Activated CD8-positive, alpha-beta memory T cell treated with anti-CD3 and anti-CD28 coated beads, Interleukin-2, amount 50 U/mL, for 1 hour (primary cell): ENCODE results near the gene ZCWPW1.
"Not testable (repeated sequence)": the region's sequence is repeated elsewhere in the genome, so short reads cannot be mapped to it uniquely, and the experiment has no call there.

Experiments
- DNase-seq: peaks from one replicate; pipeline ENCODE4 v3.0.0-alpha.2; 2020; ENCODE audit errors: extremely low read depth

Gene ZCWPW1

DNA sequence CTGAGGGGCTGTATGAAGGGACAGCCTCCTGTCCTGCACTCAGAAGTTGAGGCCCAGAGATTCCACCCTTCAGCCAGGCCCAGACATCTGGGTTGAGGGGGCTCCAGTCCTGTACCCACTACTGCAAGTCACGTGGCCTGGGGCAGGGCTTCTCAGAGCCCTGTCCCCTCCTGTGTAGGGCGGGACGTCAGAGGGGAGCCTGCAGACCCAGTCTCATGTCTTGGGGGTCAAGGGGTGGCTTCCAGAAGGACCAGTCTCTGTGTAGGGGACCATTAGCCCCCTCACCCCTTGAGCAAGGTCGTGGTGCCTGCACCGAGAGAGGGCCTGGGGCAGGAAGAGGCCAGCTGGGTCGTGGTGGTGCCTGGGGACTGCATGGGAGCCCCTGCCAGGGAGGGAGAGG is 55.8 kb downstream of the ZCWPW1 start:
- DNase-seq: no peak

GRCh38 chr7:100372256-100372655 is 56.2 kb downstream of the ZCWPW1 start:
- no peak for DNase-seq

DNA sequence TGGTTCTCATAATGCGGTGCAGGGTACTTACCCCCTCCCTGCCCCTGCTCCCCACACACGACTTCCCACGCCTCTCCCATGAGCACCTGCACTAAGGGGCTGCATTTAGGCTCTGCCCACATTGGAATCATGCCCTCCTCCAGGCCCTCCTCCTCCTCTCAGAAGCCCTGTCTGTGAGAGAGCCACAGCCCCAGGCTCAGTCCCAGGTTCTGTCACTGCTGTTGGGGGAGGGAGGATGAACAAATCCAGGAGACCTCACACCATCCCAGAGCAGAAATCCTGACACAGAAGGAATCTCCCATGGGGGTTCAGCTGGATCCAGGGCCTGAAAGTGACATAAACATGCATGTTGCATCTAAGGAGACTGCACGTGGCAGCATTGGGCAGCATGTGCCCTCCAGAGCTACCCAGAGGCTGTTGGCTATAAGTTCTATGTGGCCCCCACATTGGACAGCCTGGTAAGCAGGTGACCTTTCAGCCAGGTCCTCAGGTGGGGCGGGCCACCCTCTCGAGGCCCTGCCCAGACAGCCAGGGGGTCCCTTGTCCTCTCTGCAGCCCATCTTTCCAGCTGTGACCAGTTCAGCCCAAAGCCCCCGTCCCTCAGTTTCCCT is 56.8 kb downstream of the ZCWPW1 start:
- DNase-seq: no peak

DNA sequence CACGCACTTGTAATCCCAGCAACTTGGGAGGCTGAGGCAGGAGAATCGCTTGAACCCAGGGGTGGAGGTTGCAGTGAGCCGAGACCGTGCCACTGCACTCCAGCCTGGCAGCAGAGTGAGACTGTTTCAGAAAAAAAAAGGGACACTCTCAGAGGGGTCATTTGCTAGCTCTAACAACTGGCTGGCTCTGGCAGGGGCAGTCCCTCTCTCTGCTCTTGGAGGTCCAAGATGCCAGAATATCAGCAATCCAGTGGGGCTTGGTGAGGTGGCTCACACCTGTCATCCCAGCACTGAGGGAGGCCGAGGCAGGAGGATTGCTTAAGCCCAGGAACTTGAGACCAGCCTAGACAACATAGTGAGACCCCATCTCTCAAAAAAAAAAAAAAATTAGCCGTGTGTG is 57.8 kb downstream of the ZCWPW1 start:
- no peak for DNase-seq

GRCh38 chr7:100370303-100370702 is 58.2 kb downstream of the ZCWPW1 start:
- DNase-seq: no peak

DNA sequence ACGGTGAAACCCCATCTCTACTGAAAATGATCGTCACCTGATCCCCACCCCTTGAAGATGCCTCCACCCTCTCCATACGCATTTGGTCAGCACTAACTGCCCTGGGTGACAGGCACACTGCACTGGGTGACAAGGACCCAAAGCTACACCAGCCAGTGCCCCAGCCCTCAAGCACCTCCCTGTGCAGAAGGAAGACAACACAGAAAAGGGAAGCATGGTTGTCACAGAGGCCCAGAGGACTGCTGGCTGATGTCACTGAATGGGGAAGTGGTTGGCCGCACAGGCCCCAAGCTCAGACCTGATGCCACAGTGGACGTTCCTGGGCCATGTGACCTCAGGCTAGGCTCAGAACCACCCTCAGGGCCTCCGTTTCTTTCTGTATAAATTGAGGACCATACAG is 59.4 kb downstream of the ZCWPW1 start:
- DNase-seq: no peak

GRCh38 chr7:100367676-100368613 is 60.6 kb downstream of the ZCWPW1 start:
- DNase-seq: no peak

- DNase-seq: no peak
These were observed 61.3 kb downstream of the ZCWPW1 start for GRCh38 chr7:100367251-100367620.

DNA sequence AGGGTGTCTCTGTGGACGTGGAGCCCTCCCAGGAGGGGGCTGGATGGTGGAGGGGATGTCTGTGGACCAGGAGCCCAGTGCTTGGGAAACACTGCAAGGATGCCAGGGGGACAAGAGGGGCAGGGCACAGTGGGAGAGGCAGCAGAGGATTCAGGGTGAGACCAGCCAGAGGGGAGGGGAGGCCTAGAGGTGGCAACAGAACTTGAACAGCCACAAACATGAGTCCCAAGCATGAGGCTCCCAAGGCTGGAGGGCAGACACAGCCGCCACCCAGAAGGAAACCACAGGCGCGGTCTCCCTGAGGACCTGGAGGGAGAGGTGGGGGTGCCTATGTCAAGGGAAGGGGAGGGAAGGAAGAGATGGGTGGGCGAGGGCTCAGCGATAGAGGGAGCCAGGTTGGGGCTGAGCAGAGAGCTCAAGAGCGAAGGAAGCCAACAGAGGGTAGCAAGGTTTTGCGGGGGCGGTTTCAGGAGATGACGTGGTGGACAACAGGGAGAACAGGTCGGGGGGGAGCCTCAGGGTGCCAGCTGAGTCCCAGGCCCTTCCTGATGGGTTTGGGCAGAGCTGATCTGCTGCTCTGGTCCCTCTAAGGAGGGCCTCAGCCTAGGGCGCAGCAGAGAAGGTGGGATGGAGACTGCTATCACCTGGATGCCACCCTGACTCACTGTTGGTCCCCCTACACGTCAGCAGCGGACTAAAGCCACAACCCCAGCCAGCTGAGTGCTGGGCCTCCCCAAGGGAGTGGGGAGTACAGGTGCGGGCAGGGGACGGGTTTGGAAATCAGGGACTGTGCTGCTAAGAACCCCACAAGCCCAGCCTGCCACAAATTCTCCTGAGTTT is 61.9 kb downstream of the ZCWPW1 start:
- DNase-seq: no peak

DNA sequence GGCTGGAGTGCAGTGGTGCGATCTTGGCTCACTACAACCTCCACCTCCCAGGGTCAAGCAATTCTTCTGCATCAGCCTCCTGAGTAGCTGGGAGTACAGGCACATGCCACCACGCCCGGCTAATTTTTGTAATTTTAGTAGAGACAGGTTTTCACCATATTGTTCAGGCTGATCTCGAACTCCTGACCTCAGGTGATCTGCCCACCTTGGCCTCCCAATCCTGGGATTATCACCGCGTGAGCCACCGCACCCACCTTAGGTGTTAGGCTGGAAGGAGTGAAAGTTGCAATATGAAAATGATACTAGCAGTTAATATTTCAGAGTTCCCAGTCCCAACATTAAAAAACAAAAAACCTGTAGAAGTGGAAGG is 62.5 kb downstream of the ZCWPW1 start:
- DNase-seq: not testable (repeated sequence)

GRCh38 chr7:100364480-100364879 is 64.0 kb downstream of the ZCWPW1 start:
- no peak for DNase-seq

DNA sequence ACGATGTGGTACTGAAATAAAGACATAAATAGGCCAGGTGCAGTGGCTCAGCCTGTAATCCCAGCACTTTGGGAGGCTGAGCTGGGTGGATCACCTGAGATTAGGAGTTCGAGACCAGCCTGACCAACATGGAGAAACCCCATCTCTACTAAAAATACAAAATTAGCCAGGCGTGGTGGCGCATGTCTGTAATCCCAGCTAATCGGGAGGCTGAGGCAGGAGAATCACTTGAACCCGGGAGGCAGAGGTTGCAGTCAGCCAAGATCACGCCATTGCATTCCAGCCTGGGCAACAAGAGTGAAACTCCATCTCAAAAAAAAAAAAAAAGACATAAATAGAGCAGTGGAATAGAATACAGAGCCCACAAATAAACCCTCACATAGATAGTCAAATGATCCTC is 64.7 kb downstream of the ZCWPW1 start:
- not testable (repeated sequence) for DNase-seq

GRCh38 chr7:100363098-100363497 is 65.4 kb downstream of the ZCWPW1 start:
- DNase-seq: no peak

GRCh38 chr7:100360135-100360854 is 68.2 kb downstream of the ZCWPW1 start:
- DNase-seq: no peak

DNA sequence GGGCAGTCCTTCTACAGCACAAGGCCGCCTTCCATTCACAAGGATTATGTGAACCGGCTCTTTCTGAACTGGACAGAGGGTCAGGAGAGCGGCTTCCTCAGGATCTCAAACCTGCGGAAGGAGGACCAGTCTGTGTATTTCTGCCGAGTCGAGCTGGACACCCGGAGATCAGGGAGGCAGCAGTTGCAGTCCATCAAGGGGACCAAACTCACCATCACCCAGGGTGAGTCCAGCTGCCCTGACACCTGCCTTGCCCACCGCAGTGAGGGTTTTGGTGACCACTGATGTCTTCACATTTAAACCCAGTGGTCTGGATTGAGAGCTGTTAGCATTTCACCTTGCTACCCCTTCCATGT is 69.7 kb downstream of the ZCWPW1 start:
- DNase-seq: no peak

- DNase-seq: no peak
These were observed 70.3 kb downstream of the ZCWPW1 start, which contains the start of gene PILRB for GRCh38 chr7:100358027-100358856. TSS of gene PILRB (plus strand) at chr7:100358117. CDS start at chr7:100358303, 186 bp downstream.

GRCh38 chr7:100357131-100357561 is 71.4 kb downstream of the ZCWPW1 start:
- DNase-seq: no peak

DNA sequence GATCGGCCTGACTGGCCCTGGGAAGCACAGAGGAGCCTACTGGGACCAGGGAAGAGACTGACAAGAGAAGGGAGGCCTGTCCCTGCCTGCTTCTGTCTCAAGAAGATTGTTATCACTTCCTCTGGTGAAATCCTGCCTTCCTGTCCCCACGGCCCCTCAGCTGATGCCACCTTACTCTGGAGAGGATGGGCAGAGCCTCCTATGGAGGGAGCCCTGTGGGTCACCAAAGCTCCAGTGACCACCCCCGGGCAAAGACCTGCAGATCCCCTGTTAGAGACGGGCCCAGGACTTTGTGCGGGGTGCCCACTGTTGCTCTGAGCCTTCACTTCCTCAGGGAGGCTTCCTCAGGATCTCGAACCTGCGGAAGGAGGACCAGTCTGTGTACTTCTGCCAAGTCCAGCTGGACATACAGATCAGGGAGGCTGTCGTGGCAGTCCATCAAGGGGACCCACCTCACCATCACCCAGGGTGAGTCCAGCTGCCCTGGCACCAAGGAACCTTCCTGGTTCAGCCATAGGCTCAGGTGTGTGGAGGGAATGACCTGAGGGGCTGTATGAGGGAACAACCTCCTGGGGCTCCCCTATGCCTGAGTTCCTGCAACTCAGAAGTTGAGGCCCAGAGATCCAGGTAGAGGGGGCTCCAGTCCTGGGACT is 72.0 kb downstream of the ZCWPW1 start:
- DNase-seq: no peak

- no peak for DNase-seq
These were observed 74.7 kb downstream of the ZCWPW1 start for GRCh38 chr7:100353685-100354330.
